PC-9 (cell line): ENCODE results near the gene CASR. TPM values are rescaled to one million over a fixed set of nuclear protein-coding genes. Genes with fewer than 3 reads are reported as not detected.

ENCODE experiments used
- BruUV-seq: library from RNA; stranded (reverse); fragments of 400-500 nt; replicated peaks from 2 replicates; lab custom pipeline; 2021; lab: Mats Ljungman, UMichigan
- CTCF ChIA-PET: fragments of 300-600 bp; sonication (Branson Sonifier 250); formaldehyde crosslinking; loops from one replicate; lab custom pipeline; 2022; ENCODE audit warnings: antibody characterized with exemption; lab: Charles Lee
- POLR2A ChIA-PET: fragments of 300-600 bp; sonication (Branson Sonifier 250); formaldehyde crosslinking; loops from one replicate; lab custom pipeline; 2022; ENCODE audit warnings: antibody characterized with exemption; ENCODE audit not compliant: unreplicated experiment; lab: Charles Lee
- DNase-seq, 2 experiments: peaks; one replicate each; pipeline versions ENCODE4 v3.0.0 to v3.0.0-alpha.2; 2015 to 2022; ENCODE audit warnings: mixed read lengths in 1 of 2
- H2AFZ ChIP-seq: fragments of 200-600 bp; sonication (generic); 2 replicates; pipeline ENCODE4 v1.8.1; 2017; ENCODE audit warnings: antibody characterized with exemption
- H3F3A ChIP-seq: fragments of 200-600 bp; sonication (generic); 2 replicates; pipeline ENCODE4 v1.8.1; 2017; ENCODE audit warnings: antibody characterized with exemption, mild to moderate bottlenecking, low read depth; ENCODE audit not compliant: insufficient read depth
- H3K27ac ChIP-seq: fragments of 200-600 bp; sonication (generic); 2 replicates; pipeline ENCODE4 v1.6.1; 2016; ENCODE audit warnings: mixed run types
- H3K27me3 ChIP-seq: fragments of 200-600 bp; sonication (generic); 2 replicates; pipeline ENCODE4 v1.6.1; 2016; ENCODE audit warnings: low read depth, mixed run types; ENCODE audit not compliant: insufficient read depth
- H3K36me3 ChIP-seq: fragments of 200-600 bp; sonication (generic); 2 replicates; pipeline ENCODE4 v1.6.1; 2016; ENCODE audit warnings: low read depth, mixed run types
- H3K4me1 ChIP-seq: fragments of 200-600 bp; sonication (generic); replicated peaks from 2 replicates; pipeline ENCODE4 v1.6.1; 2016; ENCODE audit warnings: mixed run types; ENCODE audit not compliant: insufficient read depth
- H3K4me2 ChIP-seq: fragments of 200-600 bp; sonication (generic); 2 replicates; pipeline ENCODE4 v1.6.1; 2017; ENCODE audit warnings: mixed run types
- H3K4me3 ChIP-seq: fragments of 200-600 bp; sonication (generic); 2 replicates; pipeline ENCODE4 v1.6.1; 2016; ENCODE audit warnings: mixed run types
- H3K79me2 ChIP-seq: fragments of 200-600 bp; sonication (generic); 2 replicates; pipeline ENCODE4 v1.6.1; 2017; ENCODE audit warnings: low read depth, mixed run types
- H3K9me2 ChIP-seq: fragments of 200-600 bp; sonication (generic); 2 replicates; pipeline ENCODE4 v1.8.1; 2017; ENCODE audit warnings: mild to moderate bottlenecking; ENCODE audit not compliant: insufficient read depth
- H3K9me3 ChIP-seq: fragments of 200-600 bp; sonication (generic); 2 replicates; pipeline ENCODE4 v1.8.1; 2016; ENCODE audit warnings: low read depth; ENCODE audit not compliant: insufficient read depth
- H4K20me1 ChIP-seq: fragments of 200-600 bp; sonication (generic); 2 replicates; pipeline ENCODE4 v1.8.1; 2017; ENCODE audit not compliant: insufficient read depth
- CTCF ChIP-seq: fragments of 200-600 bp; sonication (generic); conservative IDR thresholded peaks from 2 replicates; pipeline ENCODE4 v1.6.1; 2017; ENCODE audit warnings: mixed run types, antibody characterized with exemption, mild to moderate bottlenecking, moderate library complexity
- EZH2 ChIP-seq: fragments of 200-600 bp; sonication (generic); IDR thresholded peaks from 2 replicates; pipeline ENCODE4 v1.8.0; 2017; ENCODE audit warnings: antibody characterized with exemption, low read depth
- intact Hi-C: fragments of 100-400 bp; cut with micrococcal nuclease; formaldehyde crosslinking; loops from one replicate; pipeline ENCODE4 v1.10.0; 2022; ENCODE audit not compliant: unreplicated experiment
- total RNA-seq: library from RNA; stranded (reverse); gene quantifications from 2 replicates; pipeline ENCODE4 v1.2.3, GENCODE V29; 2021

CASR gene
- total RNA-seq, 1 experiment from 2014 or later = not detected

GRCh38 chr3:122306622-122306953 lies 123.1 kb downstream of the CASR start:
- no peaks in the 10 kb centered on the region; the same call in 1 of the 2 replicates for H4K20me1 ChIP-seq
- no peaks in the 10 kb centered on the region for H3K9me2 ChIP-seq
- no peak overlapping the region for H2AFZ ChIP-seq
- CTCF ChIA-PET = interaction anchor here (0.6 to 1.3 kb wide), 6 partner anchors 59 to 759 kb away, joined by 3 to 7 read pairs (median 4); partner anchors contain the start of gene FAM162A
- intact Hi-C loops = loop anchor here (1.0 kb wide), 2 partner anchors 50 to 78 kb away; partner anchors contain the start of gene FAM162A
- no peak overlapping the region for H3K4me2 ChIP-seq
- peaks cover under 1% of the 10 kb centered on the region; the same call in 1 of the 2 replicates for H3K9me3 ChIP-seq
- no peak overlapping the region for H3K4me3 ChIP-seq
- peaks cover 16% of the 10 kb centered on the region for H3K4me1 ChIP-seq
- H3K27me3 ChIP-seq = no peaks in the 10 kb centered on the region
- TF ChIP-seq CTCF (no peak), EZH2 (no peak)
- BruUV-seq = no TSS peak
- no peak overlapping the region for H3K27ac ChIP-seq
- POLR2A ChIA-PET = interaction anchor here (0.5 kb wide), 1 partner anchor 56 kb away, joined by 3 read pairs; no protein-coding TSS in a partner anchor
- DNase-seq = no peak
- no peaks in the 10 kb centered on the region for H3K36me3 ChIP-seq
- H3F3A ChIP-seq = no peaks in the 10 kb centered on the region
- H3K79me2 ChIP-seq = no peaks in the 10 kb centered on the region

- Histone ChIP-seq H3K36me3 (no peaks in the 10 kb centered on the region), H4K20me1 (no peaks in the 10 kb centered on the region; the same call in 1 of the 2 replicates), H3K4me3 (no peak overlapping the region), H3K27ac (no peak overlapping the region), H3K9me3 (no peaks in the 10 kb centered on the region), H3K9me2 (no peaks in the 10 kb centered on the region; the same call in 1 of the 2 replicates), H3K4me1 (peaks cover 16% of the 10 kb centered on the region), H3K27me3 (no peaks in the 10 kb centered on the region), H3F3A (no peaks in the 10 kb centered on the region), H3K4me2 (no peak overlapping the region), H3K79me2 (no peaks in the 10 kb centered on the region), H2AFZ (no peak overlapping the region)
- ChIA-PET POLR2A (no interaction called here), CTCF (interaction anchor here (0.6 to 1.3 kb wide), 4 partner anchors 58 to 425 kb away, joined by 3 to 5 read pairs (median 4); partner anchors contain the start of gene FAM162A)
- TF ChIP-seq EZH2 (no peak), CTCF (no peak)
- BruUV-seq = no TSS peak
- intact Hi-C loops = no loop called here
- DNase-seq = no peak
Measured at GRCh38 chr3:122307094-122307687, 123.7 kb downstream of the CASR start.

- ChIA-PET CTCF (no interaction called here), POLR2A (no interaction called here)
- Histone ChIP-seq H3K79me2 (no peaks in the 10 kb centered on the region), H3K36me3 (no peaks in the 10 kb centered on the region), H3F3A (no peaks in the 10 kb centered on the region), H4K20me1 (no peaks in the 10 kb centered on the region; the same call in 1 of the 2 replicates), H3K9me2 (no peaks in the 10 kb centered on the region; the same call in 1 of the 2 replicates), H3K4me1 (peaks cover 19% of the 10 kb centered on the region), H3K27ac (no peak overlapping the region), H3K4me3 (no peak overlapping the region), H3K27me3 (no peaks in the 10 kb centered on the region), H3K4me2 (no peak overlapping the region), H2AFZ (no peak overlapping the region), H3K9me3 (no peaks in the 10 kb centered on the region)
- no peak for TF ChIP-seq EZH2
- TF ChIP-seq CTCF = no peak
- intact Hi-C loops = no loop called here
- no TSS peak for BruUV-seq
- DNase-seq = no peak
Measured at GRCh38 chr3:122307976-122308375, 124.5 kb downstream of the CASR start.
